Cerebellar cortex (tissue), 1 donor: ENCODE results near the gene ZDHHC19.
A peak's percentile ranks its signal among the peaks of the same experiment; 100 is the strongest.
"Not testable (repeated sequence)": the region's sequence is repeated elsewhere in the genome, so short reads cannot be mapped to it uniquely, and the experiment has no call there.

Source experiments
- DNase-seq: peaks from one replicate; pipeline ENCODE4 v3.0.0-alpha.2; 2015; ENCODE audit warnings: low spot score

Gene ZDHHC19

GRCh38 chr3:196178993-196179379, 32.2 kb downstream of the ZDHHC19 start:
- DNase-seq = no peak

- DNase-seq = peak; percentile 43
These were observed 33.2 kb downstream of the ZDHHC19 start for GRCh38 chr3:196177967-196178366.

GRCh38 chr3:196177567-196177966, 33.6 kb downstream of the ZDHHC19 start:
- DNase-seq = no peak

GRCh38 chr3:196175722-196176121, 35.5 kb downstream of the ZDHHC19 start:
- no peak for DNase-seq

- DNase-seq = no peak
These were observed 36.0 kb downstream of the ZDHHC19 start for GRCh38 chr3:196175116-196175625.

GRCh38 chr3:196174652-196175051, 36.5 kb downstream of the ZDHHC19 start:
- no peak for DNase-seq

GRCh38 chr3:196170296-196170695, 40.9 kb downstream of the ZDHHC19 start:
- not testable (repeated sequence) for DNase-seq

GRCh38 chr3:196169836-196170240, 41.4 kb downstream of the ZDHHC19 start:
- no peak for DNase-seq

GRCh38 chr3:196168808-196169391, 42.3 kb downstream of the ZDHHC19 start:
- DNase-seq = no peak

- DNase-seq = no peak
These were observed 44.5 kb downstream of the ZDHHC19 start for GRCh38 chr3:196166741-196167140.

GRCh38 chr3:196165850-196166249, 45.4 kb downstream of the ZDHHC19 start:
- no peak for DNase-seq

GRCh38 chr3:196165006-196165575, 46.1 kb downstream of the ZDHHC19 start:
- DNase-seq = not testable (repeated sequence)

- DNase-seq = no peak
These were observed 46.6 kb downstream of the ZDHHC19 start for GRCh38 chr3:196164576-196164975.

GRCh38 chr3:196163666-196164493, 47.3 kb downstream of the ZDHHC19 start:
- DNase-seq = peak; percentile 65

GRCh38 chr3:196163212-196163611, 48.0 kb downstream of the ZDHHC19 start:
- no peak for DNase-seq

- DNase-seq = no peak
These were observed 48.5 kb downstream of the ZDHHC19 start for GRCh38 chr3:196162679-196163078.

GRCh38 chr3:196159952-196160804, 51.0 kb downstream of the ZDHHC19 start:
- DNase-seq = no peak

GRCh38 chr3:196159526-196159925, 51.7 kb downstream of the ZDHHC19 start:
- DNase-seq = no peak

GRCh38 chr3:196156160-196156559, 55.0 kb downstream of the ZDHHC19 start:
- no peak for DNase-seq

GRCh38 chr3:196150481-196150880, 60.7 kb downstream of the ZDHHC19 start:
- no peak for DNase-seq

- no peak for DNase-seq
These were observed 61.3 kb downstream of the ZDHHC19 start for GRCh38 chr3:196149831-196150301.

- no peak for DNase-seq
These were observed 61.8 kb downstream of the ZDHHC19 start for GRCh38 chr3:196149375-196149774.
